ENCODE measurements around the gene SYT7. TPM values are rescaled to one million over a fixed set of nuclear protein-coding genes. Genes with fewer than 3 reads are reported as not detected.

The SYT7 gene
- total RNA-seq, 1 donor from 2014 or later = 1.8 TPM

DNA sequence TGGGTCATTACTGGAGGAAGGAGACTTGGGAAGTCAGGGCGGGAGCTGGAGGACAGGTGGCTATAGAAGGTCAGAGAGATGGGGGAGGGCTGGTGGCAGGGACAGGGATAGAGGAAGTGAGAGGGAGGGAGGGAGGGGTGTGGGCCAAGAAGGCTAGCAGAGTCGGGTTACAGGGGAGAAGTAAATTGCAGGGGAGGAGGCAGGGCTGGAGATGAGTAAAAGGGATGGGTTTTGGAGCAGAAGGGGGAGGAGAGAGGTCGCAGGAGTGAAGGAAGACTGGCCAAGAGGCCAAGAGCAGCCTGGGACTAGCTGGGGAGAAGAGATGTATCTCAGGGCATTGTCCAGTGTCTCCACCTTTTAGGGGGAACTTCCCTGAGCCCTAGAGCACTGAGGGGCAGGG is 39.3 kb downstream of the SYT7 start:
- H3K27me3 ChIP-seq = no peaks in the 10 kb centered on the region
- no peaks in the 10 kb centered on the region for H3K36me3 ChIP-seq
- TF ChIP-seq, protein P1, sequence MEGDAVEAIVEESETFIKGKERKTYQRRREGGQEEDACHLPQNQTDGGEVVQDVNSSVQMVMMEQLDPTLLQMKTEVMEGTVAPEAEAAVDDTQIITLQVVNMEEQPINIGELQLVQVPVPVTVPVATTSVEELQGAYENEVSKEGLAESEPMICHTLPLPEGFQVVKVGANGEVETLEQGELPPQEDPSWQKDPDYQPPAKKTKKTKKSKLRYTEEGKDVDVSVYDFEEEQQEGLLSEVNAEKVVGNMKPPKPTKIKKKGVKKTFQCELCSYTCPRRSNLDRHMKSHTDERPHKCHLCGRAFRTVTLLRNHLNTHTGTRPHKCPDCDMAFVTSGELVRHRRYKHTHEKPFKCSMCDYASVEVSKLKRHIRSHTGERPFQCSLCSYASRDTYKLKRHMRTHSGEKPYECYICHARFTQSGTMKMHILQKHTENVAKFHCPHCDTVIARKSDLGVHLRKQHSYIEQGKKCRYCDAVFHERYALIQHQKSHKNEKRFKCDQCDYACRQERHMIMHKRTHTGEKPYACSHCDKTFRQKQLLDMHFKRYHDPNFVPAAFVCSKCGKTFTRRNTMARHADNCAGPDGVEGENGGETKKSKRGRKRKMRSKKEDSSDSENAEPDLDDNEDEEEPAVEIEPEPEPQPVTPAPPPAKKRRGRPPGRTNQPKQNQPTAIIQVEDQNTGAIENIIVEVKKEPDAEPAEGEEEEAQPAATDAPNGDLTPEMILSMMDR (IDR thresholded peaks at IDR 0.05) = no peak
- intact Hi-C loops (cut with DNase I) = no loop called here
- DNase-seq (ENCODE audit: low spot score in 2 of 2) = no peak
- H3K27ac ChIP-seq = no peak overlapping the region
- H3K9me3 ChIP-seq = no peaks in the 10 kb centered on the region
- no peaks in the 10 kb centered on the region for H3K4me1 ChIP-seq
- no peak overlapping the region for H3K4me3 ChIP-seq

DNA sequence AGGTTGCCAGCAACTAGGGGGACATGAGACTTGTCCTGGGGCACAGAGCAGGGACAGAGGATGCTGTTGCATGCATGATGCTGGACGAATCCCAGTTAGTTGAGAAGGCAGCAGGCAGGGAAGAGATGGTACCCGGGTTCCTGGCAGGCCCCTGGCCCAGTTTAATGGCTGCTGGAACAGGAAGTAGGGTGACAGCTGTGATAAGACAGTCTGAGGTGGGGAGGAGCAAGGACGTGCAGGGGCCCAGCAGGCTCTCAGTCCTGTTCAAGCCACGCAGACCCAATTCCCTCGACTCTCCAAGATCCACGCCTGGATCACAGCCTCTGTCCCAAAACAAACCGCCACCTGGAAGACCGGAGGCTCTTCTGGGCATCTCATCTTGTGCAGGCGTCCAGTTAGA is 40.3 kb downstream of the SYT7 start:
- H3K36me3 ChIP-seq = no peaks in the 10 kb centered on the region
- no peaks in the 10 kb centered on the region for H3K9me3 ChIP-seq
- no peaks in the 10 kb centered on the region for H3K4me1 ChIP-seq
- H3K27ac ChIP-seq = no peak overlapping the region
- TF ChIP-seq, protein P1 (IDR thresholded peaks at IDR 0.05) = no peak
- H3K4me3 ChIP-seq = no peak overlapping the region
- DNase-seq (ENCODE audit: low spot score in 2 of 2) = no peak
- intact Hi-C loops (cut with DNase I) = no loop called here
- no peaks in the 10 kb centered on the region for H3K27me3 ChIP-seq

DNA sequence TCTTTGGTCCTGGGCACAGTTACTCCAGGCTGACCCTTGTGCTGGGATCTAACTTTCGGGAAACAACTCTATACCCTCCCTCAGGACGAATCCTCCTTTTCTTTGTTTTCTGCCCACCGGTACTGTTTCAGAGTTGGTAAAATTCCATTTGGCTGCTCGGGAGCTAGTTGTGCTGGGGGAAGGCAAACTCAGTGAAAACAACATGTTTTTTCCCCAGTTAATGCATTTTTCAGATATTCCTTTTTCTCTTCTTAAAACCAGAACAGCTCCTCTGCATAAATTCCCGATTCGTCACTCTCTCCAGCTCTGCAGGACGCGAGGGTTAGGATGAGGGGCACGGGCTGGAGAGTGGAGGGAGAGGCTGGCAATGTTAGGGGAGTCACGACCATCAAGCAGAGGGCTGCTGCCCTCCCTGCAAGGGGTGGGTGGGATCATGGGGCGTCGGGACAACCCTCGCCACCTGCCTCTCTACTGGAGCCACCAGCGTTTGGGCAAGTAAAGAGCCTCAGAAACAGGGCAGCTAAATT is 41.0 kb downstream of the SYT7 start:
- Histone ChIP-seq H3K9me3 (no peaks in the 10 kb centered on the region), H3K4me1 (no peaks in the 10 kb centered on the region), H3K4me3 (no peak overlapping the region), H3K27ac (no peak overlapping the region), H3K27me3 (no peaks in the 10 kb centered on the region), H3K36me3 (no peaks in the 10 kb centered on the region)
- TF ChIP-seq, protein P1 (IDR thresholded peaks at IDR 0.05) = no peak
- no peak for DNase-seq (ENCODE audit: low spot score in 2 of 2)
- intact Hi-C loops (cut with DNase I) = no loop called here

DNA sequence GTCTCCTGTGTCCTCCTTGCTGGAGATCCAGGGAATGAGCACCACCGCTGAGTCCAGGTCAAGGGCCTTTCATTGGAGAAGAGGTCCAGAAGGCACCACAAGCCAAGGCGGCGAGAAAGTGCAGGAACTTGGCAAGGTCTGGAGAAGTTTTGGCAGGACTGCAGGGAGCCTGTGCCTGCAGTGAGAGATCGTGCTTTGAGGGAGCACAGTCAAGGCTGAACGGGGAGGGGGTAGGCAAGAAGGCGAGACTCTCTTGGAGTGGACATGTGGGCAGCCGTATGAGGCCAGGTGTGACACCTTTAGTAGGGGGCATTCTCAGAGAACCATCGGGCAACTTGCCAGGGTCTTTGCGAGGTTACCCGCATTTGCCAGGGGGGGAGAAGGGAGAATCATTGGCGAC is 41.9 kb downstream of the SYT7 start:
- no peaks in the 10 kb centered on the region for H3K27me3 ChIP-seq
- no peaks in the 10 kb centered on the region for H3K9me3 ChIP-seq
- TF ChIP-seq, protein P1 (IDR thresholded peaks at IDR 0.05) = no peak
- H3K4me1 ChIP-seq = no peaks in the 10 kb centered on the region
- intact Hi-C loops (cut with DNase I) = no loop called here
- no peak for DNase-seq (ENCODE audit: low spot score in 2 of 2)
- H3K36me3 ChIP-seq = no peaks in the 10 kb centered on the region
- H3K27ac ChIP-seq = no peak overlapping the region
- H3K4me3 ChIP-seq = no peak overlapping the region

DNA sequence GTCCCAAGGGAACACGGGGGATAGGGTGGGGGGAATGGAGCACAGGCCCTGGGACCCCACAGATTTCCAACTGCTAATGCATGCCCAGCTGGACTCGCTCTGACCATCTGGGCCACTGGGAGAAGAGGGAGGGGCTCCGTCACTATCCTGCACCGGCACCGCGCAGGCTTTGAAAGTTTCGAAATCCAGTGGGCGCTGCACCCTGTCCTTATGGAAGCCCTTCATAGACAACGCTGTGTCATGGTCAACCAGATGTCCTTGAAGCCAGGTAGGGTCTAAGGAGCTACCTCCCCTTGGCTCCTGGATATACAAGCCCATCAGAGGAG is 42.3 kb downstream of the SYT7 start:
- TF ChIP-seq, protein P1 (IDR thresholded peaks at IDR 0.05) = no peak
- no peaks in the 10 kb centered on the region for H3K9me3 ChIP-seq
- no peaks in the 10 kb centered on the region for H3K27me3 ChIP-seq
- no peaks in the 10 kb centered on the region for H3K4me1 ChIP-seq
- no peak overlapping the region for H3K27ac ChIP-seq
- no peak for DNase-seq (ENCODE audit: low spot score in 2 of 2)
- no peak overlapping the region for H3K4me3 ChIP-seq
- H3K36me3 ChIP-seq = no peaks in the 10 kb centered on the region
- intact Hi-C loops (cut with DNase I) = no loop called here

DNA sequence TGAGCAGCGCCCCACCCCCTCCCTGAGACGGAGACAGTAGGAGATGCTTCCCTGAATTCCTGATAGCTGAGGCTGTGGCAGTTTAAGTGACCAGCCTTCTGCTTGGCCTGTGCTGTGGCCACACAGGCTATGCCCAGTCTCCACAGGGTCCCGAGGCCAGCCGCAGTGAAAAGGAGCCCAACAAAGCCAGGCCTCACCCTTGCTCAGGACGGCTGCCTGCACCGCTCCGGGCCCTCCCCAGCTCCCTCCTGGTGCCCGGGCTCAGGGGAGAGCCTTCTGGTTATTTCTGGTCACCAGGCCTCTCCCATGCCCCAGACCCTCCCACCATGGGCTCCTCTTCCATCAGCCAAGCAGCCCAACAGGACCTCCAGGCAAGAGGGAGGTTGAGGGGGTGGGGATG is 43.5 kb downstream of the SYT7 start:
- H3K27ac ChIP-seq = no peak overlapping the region
- H3K4me1 ChIP-seq = no peaks in the 10 kb centered on the region
- DNase-seq (ENCODE audit: low spot score in 2 of 2) = no peak
- H3K4me3 ChIP-seq = no peak overlapping the region
- no peaks in the 10 kb centered on the region for H3K27me3 ChIP-seq
- no peaks in the 10 kb centered on the region for H3K9me3 ChIP-seq
- no peaks in the 10 kb centered on the region for H3K36me3 ChIP-seq
- TF ChIP-seq, protein P1 (IDR thresholded peaks at IDR 0.05) = no peak
- intact Hi-C loops (cut with DNase I) = no loop called here

Data from ascending aorta (tissue), 2 donors.